H9 (cell line): Measurements from ENCODE around the gene DCAF11. TPM values are rescaled to one million over a fixed set of nuclear protein-coding genes. Genes with fewer than 3 reads are reported as not detected.

ENCODE experiments used
- DNase-seq: peaks from one replicate; pipeline ENCODE4 v3.0.0-alpha.2; 2017
- H2AFZ ChIP-seq: one replicate; pipeline ENCODE4 v1.6.1; 2013; ENCODE audit warnings: mild to moderate bottlenecking, low read length, control low read depth, moderate library complexity
- H2AK5ac ChIP-seq: 2 replicates; pipeline ENCODE4 v1.6.1; 2013; ENCODE audit warnings: low read length, control low read depth, mixed read lengths; ENCODE audit not compliant: insufficient read length
- H2BK120ac ChIP-seq: one replicate; pipeline ENCODE4 v1.6.1; 2013; ENCODE audit warnings: low read depth, mild to moderate bottlenecking, low read length, control low read depth, inconsistent platforms; ENCODE audit not compliant: poor library complexity, severe bottlenecking
- H2BK12ac ChIP-seq: 2 replicates; pipeline ENCODE4 v1.6.1; 2013; ENCODE audit warnings: low read length, control low read depth, mixed read lengths, low read depth; ENCODE audit not compliant: insufficient read length
- H2BK15ac ChIP-seq: 2 replicates; pipeline ENCODE4 v1.6.1; 2013; ENCODE audit warnings: low read depth, low read length, control low read depth
- H2BK20ac ChIP-seq: one replicate; pipeline ENCODE4 v1.6.1; 2013; ENCODE audit warnings: low read depth, mild to moderate bottlenecking, low read length, control low read depth, inconsistent platforms; ENCODE audit not compliant: poor library complexity, severe bottlenecking
- H2BK5ac ChIP-seq: 2 replicates; pipeline ENCODE4 v1.6.1; 2013; ENCODE audit warnings: low read length, control low read depth, mixed read lengths; ENCODE audit not compliant: insufficient read length
- H3K14ac ChIP-seq: 2 replicates; pipeline ENCODE4 v1.6.1; 2013; ENCODE audit warnings: low read length, control low read depth; ENCODE audit not compliant: insufficient read depth
- H3K18ac ChIP-seq: 2 replicates; pipeline ENCODE4 v1.6.1; 2013; ENCODE audit warnings: low read depth, mild to moderate bottlenecking, mixed read lengths, low read length, control low read depth; ENCODE audit not compliant: insufficient read length
- H3K23ac ChIP-seq: 2 replicates; pipeline ENCODE4 v1.6.1; 2013; ENCODE audit warnings: low read length, control low read depth, mixed read lengths, low read depth; ENCODE audit not compliant: insufficient read length
- H3K23me2 ChIP-seq: 2 replicates; pipeline ENCODE4 v1.6.1; 2013; ENCODE audit warnings: low read depth, mild to moderate bottlenecking, mixed read lengths, low read length, control low read depth; ENCODE audit not compliant: insufficient read length, poor library complexity, severe bottlenecking
- H3K27ac ChIP-seq: 2 replicates; pipeline ENCODE4 v1.5.1; 2013; ENCODE audit warnings: low read length, control low read depth, mixed read lengths, low read depth; ENCODE audit not compliant: insufficient read length
- H3K27me3 ChIP-seq: 2 replicates; pipeline ENCODE4 v1.6.1; 2013; ENCODE audit warnings: low read length, control low read depth, inconsistent platforms; ENCODE audit not compliant: insufficient read depth
- H3K4ac ChIP-seq: 2 replicates; pipeline ENCODE4 v1.6.1; 2013; ENCODE audit warnings: low read depth, mild to moderate bottlenecking, control low read depth, inconsistent platforms, low read length, moderate library complexity
- H3K4me1 ChIP-seq: 2 replicates; pipeline ENCODE4 v1.6.1; 2013; ENCODE audit warnings: low read length, control low read depth, inconsistent platforms; ENCODE audit not compliant: insufficient read depth
- H3K4me2 ChIP-seq: 2 replicates; pipeline ENCODE4 v1.6.1; 2013; ENCODE audit warnings: low read length, control low read depth, mixed read lengths; ENCODE audit not compliant: insufficient read length, insufficient read depth
- H3K56ac ChIP-seq: 2 replicates; pipeline ENCODE4 v1.6.1; 2013; ENCODE audit warnings: low read depth, mild to moderate bottlenecking, mixed read lengths, low read length, control low read depth; ENCODE audit not compliant: insufficient read length
- H3K79me1 ChIP-seq: 2 replicates; pipeline ENCODE4 v1.6.1; 2013; ENCODE audit warnings: low read depth, mild to moderate bottlenecking, moderate library complexity, low read length, control low read depth, inconsistent platforms; ENCODE audit not compliant: insufficient read depth, poor library complexity, severe bottlenecking
- H3K79me2 ChIP-seq: 2 replicates; pipeline ENCODE4 v1.6.1; 2013; ENCODE audit warnings: low read length, control low read depth, inconsistent platforms; ENCODE audit not compliant: insufficient read depth
- H3K9ac ChIP-seq: 2 replicates; pipeline ENCODE4 v1.6.1; 2013; ENCODE audit warnings: low read length, control low read depth, mixed read lengths; ENCODE audit not compliant: insufficient read length; ENCODE audit errors: extremely low read depth
- H3K9me3 ChIP-seq: one replicate; pipeline ENCODE4 v1.6.1; 2013; ENCODE audit warnings: low read depth, low read length, inconsistent platforms; ENCODE audit not compliant: control insufficient read depth
- H3T11ph ChIP-seq: one replicate; pipeline ENCODE4 v1.6.1; 2013; ENCODE audit warnings: mild to moderate bottlenecking, low read length, control low read depth, inconsistent platforms
- H4K20me1 ChIP-seq: one replicate; pipeline ENCODE4 v1.6.1; 2013; ENCODE audit not compliant: control insufficient read depth, insufficient read length, insufficient read depth
- H4K5ac ChIP-seq: 2 replicates; pipeline ENCODE4 v1.6.1; 2013; ENCODE audit warnings: low read depth, mild to moderate bottlenecking, mixed read lengths, low read length, control low read depth; ENCODE audit not compliant: insufficient read length
- H4K8ac ChIP-seq: replicated peaks from 2 replicates; pipeline ENCODE4 v1.6.1; 2013; ENCODE audit warnings: low read length, control low read depth, mixed read lengths, low read depth; ENCODE audit not compliant: insufficient read length
- H4K91ac ChIP-seq: 2 replicates; pipeline ENCODE4 v1.6.1; 2013; ENCODE audit warnings: low read depth, mild to moderate bottlenecking, moderate library complexity, mixed read lengths, low read length, control low read depth; ENCODE audit not compliant: insufficient read length
- H3K27ac Mint-ChIP-seq, 3 experiments: 2 replicates in 2 of 3; 3 replicates in 1 of 3; pipeline ENCODE4 v1.8.0; 2020 to 2021; ENCODE audit warnings: mixed read lengths in 3 of 3, mild to moderate bottlenecking in 1 of 3, moderate library complexity in 1 of 3
- H3K27me3 Mint-ChIP-seq: 2 replicates; pipeline ENCODE4 v1.8.0; 2021; ENCODE audit warnings: low read depth, mild to moderate bottlenecking, moderate library complexity, mixed read lengths
- H3K36me3 Mint-ChIP-seq, 3 experiments: 2 replicates in 2 of 3; 3 replicates in 1 of 3; pipeline ENCODE4 v1.8.0; 2020 to 2021; ENCODE audit warnings: low read depth in 3 of 3, mixed read lengths in 3 of 3; ENCODE audit not compliant: insufficient read depth in 1 of 3
- H3K4me1 Mint-ChIP-seq, 2 experiments: 2 replicates each; pipeline ENCODE4 v1.8.0; 2020; ENCODE audit warnings: mixed read lengths in 2 of 2
- H3K4me3 Mint-ChIP-seq, 2 experiments: 2 replicates in 1 of 2; 3 replicates in 1 of 2; pipeline ENCODE4 v1.8.0; 2020 to 2021; ENCODE audit warnings: mild to moderate bottlenecking in 2 of 2, mixed read lengths in 2 of 2, moderate library complexity in 1 of 2
- H3K9me3 Mint-ChIP-seq, 2 experiments: 2 replicates in 1 of 2; 3 replicates in 1 of 2; pipeline ENCODE4 v1.8.0; 2020; ENCODE audit warnings: mild to moderate bottlenecking in 2 of 2, mixed read lengths in 2 of 2, moderate library complexity in 1 of 2
- CTCF ChIP-seq: fragments of 200-600 bp; sonication (generic); conservative IDR thresholded peaks from 3 replicates; pipeline ENCODE4 v1.8.0; 2021; ENCODE audit warnings: antibody characterized with exemption, mild to moderate bottlenecking
- WGBS: extraction: QIAGEN DNeasy Blood & Tissue Kit; methylation state at CpG from one replicate; pipeline ENCODE4 v1.1.7; 2013; ENCODE audit warnings: missing lambda C conversion rate, low lambda C conversion rate, mixed read lengths; ENCODE audit not compliant: insufficient read length; ENCODE audit errors: extremely low coverage; 5-methylcytosine and 5-hydroxymethylcytosine counted together
- total RNA-seq: library from RNA; stranded (reverse); gene quantifications from 2 replicates; pipeline ENCODE4 v1.2.1, GENCODE V29; 2021

DCAF11 gene
- total RNA-seq, 1 experiment from 2014 or later = 73.4 TPM

- no peak overlapping the region for H4K91ac ChIP-seq
- no peak overlapping the region for H2BK5ac ChIP-seq
- H3K27me3 Mint-ChIP-seq = no peaks in the 10 kb centered on the region; the same call in 1 of the 2 replicates
- no peak overlapping the region for H4K5ac ChIP-seq
- H4K20me1 ChIP-seq = no peaks in the 10 kb centered on the region
- no peak overlapping the region for H4K8ac ChIP-seq
- H3K9ac ChIP-seq = no peak overlapping the region
- no peak overlapping the region for H3T11ph ChIP-seq
- H3K9me3 Mint-ChIP-seq = no peaks in the 10 kb centered on the region
- no peaks in the 10 kb centered on the region for H3K27me3 ChIP-seq
- H3K4ac ChIP-seq = no peak overlapping the region
- DNase-seq = no peak
- TF ChIP-seq CTCF = no peak
- no peak overlapping the region for H2BK12ac ChIP-seq
- H3K27ac Mint-ChIP-seq = peak overlapping the region in 1 of 3 experiments; percentile 30; a peak in 1 of 7 replicates
- 0 out of 4 replicates have a peak, but pooled peaks cover 0 to 3% of the 10 kb centered on the region in 2 experiments for H3K4me1 Mint-ChIP-seq
- H2AFZ ChIP-seq = no peak overlapping the region
- WGBS = no CpG with 5 or more reads among the region's 15 CpGs
- no peak overlapping the region for H3K4me2 ChIP-seq
- no peak overlapping the region for H3K23ac ChIP-seq
- H3K4me1 ChIP-seq = no peaks in the 10 kb centered on the region
- H3K14ac ChIP-seq = no peak overlapping the region
- H2BK15ac ChIP-seq = no peak overlapping the region
- no peak overlapping the region for H3K18ac ChIP-seq
- H3K23me2 ChIP-seq = no peaks in the 10 kb centered on the region
- no peaks in the 10 kb centered on the region for H3K79me2 ChIP-seq
- H3K4me3 Mint-ChIP-seq = no peak overlapping the region
- no peak overlapping the region for H2BK20ac ChIP-seq
- H3K56ac ChIP-seq = no peak overlapping the region
- H3K79me1 ChIP-seq = no peaks in the 10 kb centered on the region
- H2BK120ac ChIP-seq = no peak overlapping the region
- H3K9me3 ChIP-seq = no peaks in the 10 kb centered on the region
- H3K27ac ChIP-seq = no peak overlapping the region
- H2AK5ac ChIP-seq = no peak overlapping the region
- peaks cover 0 to 4% (median 2%) of the 10 kb centered on the region in 3 experiments; a peak in 3 of 7 replicates for H3K36me3 Mint-ChIP-seq
Observed at GRCh38 chr14:24064856-24065255, 49.7 kb upstream of the DCAF11 start.
